GM23248 (cell line): ENCODE results near the gene SNUPN.

ENCODE experiments used
- EZH2 ChIP-seq: fragments of 200-600 bp; sonication (generic); IDR thresholded peaks from 2 replicates; pipeline ENCODE4 v1.6.1; 2018; ENCODE audit warnings: antibody characterized with exemption, mild to moderate bottlenecking; ENCODE audit not compliant: insufficient read depth, poor library complexity, severe bottlenecking
- EZH2phosphoT487 ChIP-seq: fragments of 200-600 bp; sonication (generic); IDR thresholded peaks from 2 replicates; pipeline ENCODE4 v1.6.1; 2018; ENCODE audit warnings: antibody characterized with exemption, moderate library complexity, mild to moderate bottlenecking, low read depth; ENCODE audit not compliant: insufficient read depth

- TF ChIP-seq EZH2phosphoT487 (no peak), EZH2 (no peak)
Measured at GRCh38 chr15:75661756-75662140, 36.2 kb upstream of the SNUPN start.
